ENCODE measurements around the gene NR1I3.
"Not testable (repeated sequence)": the region's sequence is repeated elsewhere in the genome, so short reads cannot be mapped to it uniquely, and the experiment has no call there.

The NR1I3 gene

GRCh38 chr1:161250829-161251228 lies 12.8 kb upstream of the NR1I3 start:
- in situ Hi-C loops (cut with MboI; ENCODE audit: low sequenced_read_pairs, unreplicated experiment), result no loop called here
- DNase-seq (ENCODE audit: low spot score), result no peak
- TF ChIP-seq CTCF (IDR thresholded peaks at IDR 0.05; ENCODE audit: borderline replicate concordance, control extremely low read depth, extremely low read depth, insufficient read depth, missing control alignments), result no peak

GRCh38 chr1:161250100-161250499 lies 12.1 kb upstream of the NR1I3 start:
- in situ Hi-C loops (cut with MboI; ENCODE audit: low sequenced_read_pairs, unreplicated experiment); DNase-seq (ENCODE audit: low spot score): not testable (repeated sequence)

- TF ChIP-seq CTCF (IDR thresholded peaks at IDR 0.05; ENCODE audit: borderline replicate concordance, control extremely low read depth, extremely low read depth, insufficient read depth, missing control alignments), result no peak
- in situ Hi-C loops (cut with MboI; ENCODE audit: low sequenced_read_pairs, unreplicated experiment), result no loop called here
- no peak for DNase-seq (ENCODE audit: low spot score)
These were observed 6.9 kb upstream of the NR1I3 start for GRCh38 chr1:161244888-161245287.

GRCh38 chr1:161242313-161242712 lies 4.3 kb upstream of the NR1I3 start:
- no peak for TF ChIP-seq CTCF (IDR thresholded peaks at IDR 0.05; ENCODE audit: borderline replicate concordance, control extremely low read depth, extremely low read depth, insufficient read depth, missing control alignments)
- DNase-seq (ENCODE audit: low spot score), result no peak
- in situ Hi-C loops (cut with MboI; ENCODE audit: low sequenced_read_pairs, unreplicated experiment), result no loop called here

GRCh38 chr1:161241682-161242081 lies 3.7 kb upstream of the NR1I3 start:
- in situ Hi-C loops (cut with MboI; ENCODE audit: low sequenced_read_pairs, unreplicated experiment), result no loop called here
- no peak for DNase-seq (ENCODE audit: low spot score)
- no peak for TF ChIP-seq CTCF (IDR thresholded peaks at IDR 0.05; ENCODE audit: borderline replicate concordance, control extremely low read depth, extremely low read depth, insufficient read depth, missing control alignments)

GRCh38 chr1:161235957-161236775 lies 1.8 kb downstream of the NR1I3 start:
- no peak for DNase-seq (ENCODE audit: low spot score)
- no peak for TF ChIP-seq CTCF (IDR thresholded peaks at IDR 0.05; ENCODE audit: borderline replicate concordance, control extremely low read depth, extremely low read depth, insufficient read depth, missing control alignments)
- in situ Hi-C loops (cut with MboI; ENCODE audit: low sequenced_read_pairs, unreplicated experiment), result no loop called here

GRCh38 chr1:161233102-161233501 lies 4.9 kb downstream of the NR1I3 start:
- no peak for DNase-seq (ENCODE audit: low spot score)
- in situ Hi-C loops (cut with MboI; ENCODE audit: low sequenced_read_pairs, unreplicated experiment), result no loop called here
- TF ChIP-seq CTCF (IDR thresholded peaks at IDR 0.05; ENCODE audit: borderline replicate concordance, control extremely low read depth, extremely low read depth, insufficient read depth, missing control alignments), result no peak

Data from GM13976 (cell line).